Parathyroid adenoma (tissue), 2 donors: ENCODE data around the gene ATXN10.

Experiments used
- H2AFZ ChIP-seq: fragments of 300-600 bp; sonication (generic); one replicate; pipeline ENCODE4 v1.7.0; 2017; ENCODE audit warnings: antibody characterized with exemption, mild to moderate bottlenecking
- H3K27ac ChIP-seq: fragments of 300-600 bp; sonication (generic); one replicate; pipeline ENCODE4 v1.7.0; 2017
- H3K27me3 ChIP-seq: fragments of 300-600 bp; sonication (generic); one replicate; pipeline ENCODE4 v1.7.0; 2017; ENCODE audit warnings: low read length; ENCODE audit not compliant: control insufficient read depth, insufficient read depth
- H3K36me3 ChIP-seq: fragments of 300-600 bp; sonication (generic); one replicate; pipeline ENCODE4 v1.7.0; 2017; ENCODE audit warnings: low read length; ENCODE audit not compliant: control insufficient read depth, insufficient read depth
- H3K4me1 ChIP-seq: fragments of 300-600 bp; sonication (generic); one replicate; pipeline ENCODE4 v1.7.0; 2017; ENCODE audit warnings: control low read depth
- H3K4me2 ChIP-seq: fragments of 300-600 bp; sonication (generic); one replicate; pipeline ENCODE4 v1.7.0; 2017; ENCODE audit warnings: low read length
- H3K4me3 ChIP-seq: fragments of 300-600 bp; sonication (generic); one replicate; pipeline ENCODE4 v1.7.0; 2017; ENCODE audit warnings: low read depth, low read length
- H3K79me2 ChIP-seq: fragments of 300-600 bp; sonication (generic); one replicate; pipeline ENCODE4 v1.7.0; 2017; ENCODE audit warnings: control low read depth
- H3K9ac ChIP-seq: fragments of 300-600 bp; sonication (generic); one replicate; pipeline ENCODE4 v1.7.0; 2017; ENCODE audit warnings: mild to moderate bottlenecking
- H3K9me3 ChIP-seq: fragments of 300-600 bp; sonication (generic); one replicate; pipeline ENCODE4 v1.7.0; 2017; ENCODE audit warnings: low read length; ENCODE audit not compliant: control insufficient read depth
- TF ChIP-seq, protein P1 (sequence below): fragments of 300-600 bp; sonication (generic); IDR thresholded peaks from one replicate; pipeline ENCODE4 v1.7.0; 2017; ENCODE audit warnings: antibody characterized with exemption, mild to moderate bottlenecking
- donor health status: primary hyperparathyroidism.

The ATXN10 gene

DNA sequence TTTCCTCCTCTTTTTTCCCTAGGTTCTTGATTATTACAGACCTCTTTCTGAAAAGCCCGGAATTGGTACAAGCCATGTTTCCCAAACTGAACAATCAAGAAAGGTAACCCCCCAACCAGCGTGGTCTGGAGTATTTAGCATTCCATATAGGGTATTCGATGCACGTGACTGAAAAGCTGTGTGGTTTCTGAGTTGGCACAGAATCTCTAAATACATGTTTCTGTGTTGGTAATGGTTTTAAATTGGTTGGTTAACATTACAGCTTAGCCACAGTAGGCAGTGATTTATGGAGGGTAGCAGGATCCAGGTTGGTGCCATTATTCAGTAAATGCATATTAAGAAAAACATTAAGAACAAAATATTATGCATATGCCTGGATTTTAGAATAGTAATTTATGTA is 46.8 kb downstream of the ATXN10 start:
- TF ChIP-seq, protein P1, sequence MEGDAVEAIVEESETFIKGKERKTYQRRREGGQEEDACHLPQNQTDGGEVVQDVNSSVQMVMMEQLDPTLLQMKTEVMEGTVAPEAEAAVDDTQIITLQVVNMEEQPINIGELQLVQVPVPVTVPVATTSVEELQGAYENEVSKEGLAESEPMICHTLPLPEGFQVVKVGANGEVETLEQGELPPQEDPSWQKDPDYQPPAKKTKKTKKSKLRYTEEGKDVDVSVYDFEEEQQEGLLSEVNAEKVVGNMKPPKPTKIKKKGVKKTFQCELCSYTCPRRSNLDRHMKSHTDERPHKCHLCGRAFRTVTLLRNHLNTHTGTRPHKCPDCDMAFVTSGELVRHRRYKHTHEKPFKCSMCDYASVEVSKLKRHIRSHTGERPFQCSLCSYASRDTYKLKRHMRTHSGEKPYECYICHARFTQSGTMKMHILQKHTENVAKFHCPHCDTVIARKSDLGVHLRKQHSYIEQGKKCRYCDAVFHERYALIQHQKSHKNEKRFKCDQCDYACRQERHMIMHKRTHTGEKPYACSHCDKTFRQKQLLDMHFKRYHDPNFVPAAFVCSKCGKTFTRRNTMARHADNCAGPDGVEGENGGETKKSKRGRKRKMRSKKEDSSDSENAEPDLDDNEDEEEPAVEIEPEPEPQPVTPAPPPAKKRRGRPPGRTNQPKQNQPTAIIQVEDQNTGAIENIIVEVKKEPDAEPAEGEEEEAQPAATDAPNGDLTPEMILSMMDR = no peak
- Histone ChIP-seq H3K4me2 (no peak overlapping the region), H3K27me3 (no peaks in the 10 kb centered on the region), H3K9me3 (no peaks in the 10 kb centered on the region), H3K9ac (no peak overlapping the region), H3K27ac (no peak overlapping the region), H3K4me1 (no peaks in the 10 kb centered on the region), H3K36me3 (no peaks in the 10 kb centered on the region), H3K4me3 (no peak overlapping the region), H3K79me2 (peaks cover 4% of the 10 kb centered on the region), H2AFZ (no peak overlapping the region)

DNA sequence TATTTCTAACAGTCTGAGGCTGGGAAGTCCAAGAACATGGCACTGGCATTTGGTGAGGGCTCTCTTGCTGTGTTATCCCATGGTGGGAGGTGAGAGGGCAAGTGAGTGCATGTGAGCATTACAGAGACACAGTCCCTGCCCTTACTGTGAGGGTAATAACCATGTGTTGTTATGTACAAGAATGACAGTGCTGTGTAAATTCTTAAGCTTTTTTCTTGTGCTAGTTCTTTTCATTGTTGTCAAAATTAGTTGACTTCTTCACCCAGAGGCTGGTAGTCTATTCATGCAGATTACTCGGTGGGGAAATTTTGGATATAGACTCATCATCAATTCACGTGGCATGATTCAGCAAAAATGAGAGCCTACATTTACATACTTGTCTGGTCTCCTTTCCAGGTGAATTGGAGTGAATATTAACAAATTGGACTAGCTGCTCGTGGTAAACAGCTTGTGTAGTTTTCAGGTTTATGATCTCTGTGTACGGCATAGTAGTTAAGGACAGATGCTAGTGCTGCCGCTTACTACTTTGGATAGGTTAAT is 49.3 kb downstream of the ATXN10 start:
- Histone ChIP-seq H3K36me3 (no peaks in the 10 kb centered on the region), H3K9ac (no peak overlapping the region), H3K79me2 (peaks cover 6% of the 10 kb centered on the region), H3K4me1 (no peaks in the 10 kb centered on the region), H3K9me3 (no peaks in the 10 kb centered on the region), H3K4me2 (no peak overlapping the region), H2AFZ (no peak overlapping the region), H3K27me3 (no peaks in the 10 kb centered on the region), H3K4me3 (no peak overlapping the region), H3K27ac (no peak overlapping the region)
- TF ChIP-seq, protein P1 = no peak

DNA sequence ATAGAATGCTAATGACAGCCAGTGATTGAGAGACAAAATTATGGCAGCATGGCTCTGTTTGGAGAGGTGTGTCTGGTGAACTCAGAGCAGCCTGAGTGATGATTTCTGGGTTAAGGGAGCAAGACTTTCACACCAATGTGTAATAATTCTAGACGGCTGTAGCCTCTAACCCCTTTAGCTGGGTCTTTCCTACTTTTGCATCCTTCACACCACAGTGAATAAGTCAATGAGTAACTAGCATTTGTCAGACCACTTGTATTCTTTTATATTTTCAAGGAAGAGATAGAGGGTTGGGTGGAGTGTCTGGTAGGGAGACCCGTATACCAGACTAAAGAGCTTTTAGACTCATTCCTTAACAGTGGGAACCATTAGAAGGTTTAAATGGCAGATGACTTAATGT is 50.4 kb downstream of the ATXN10 start:
- no peak overlapping the region for H3K4me2 ChIP-seq
- no peak overlapping the region for H3K9ac ChIP-seq
- no peak overlapping the region for H3K4me3 ChIP-seq
- H3K4me1 ChIP-seq = no peaks in the 10 kb centered on the region
- no peaks in the 10 kb centered on the region for H3K27me3 ChIP-seq
- H3K27ac ChIP-seq = no peak overlapping the region
- H2AFZ ChIP-seq = no peak overlapping the region
- no peaks in the 10 kb centered on the region for H3K9me3 ChIP-seq
- peaks cover 4% of the 10 kb centered on the region for H3K79me2 ChIP-seq
- no peaks in the 10 kb centered on the region for H3K36me3 ChIP-seq
- TF ChIP-seq, protein P1 = no peak

DNA sequence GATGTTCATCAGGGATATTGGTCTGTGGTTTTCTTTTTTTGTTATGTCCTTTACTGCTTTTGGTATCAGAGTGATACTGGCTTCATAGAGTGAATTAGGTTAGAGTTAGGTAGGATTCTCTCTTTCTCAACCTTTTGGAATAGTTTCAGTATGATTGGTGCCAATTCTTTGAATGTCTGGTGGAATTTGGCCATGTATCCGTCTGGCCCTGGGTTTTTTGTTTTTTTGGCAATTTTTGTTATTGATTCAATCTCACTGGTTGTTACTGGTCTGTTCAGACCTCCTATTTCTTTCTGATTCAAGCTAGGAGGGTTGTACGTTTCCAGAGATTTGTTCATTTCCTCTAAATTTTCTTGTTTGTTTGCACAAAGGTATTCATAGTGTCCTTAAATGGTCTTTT is 54.4 kb downstream of the ATXN10 start:
- H3K79me2 ChIP-seq = peaks cover 6% of the 10 kb centered on the region
- H2AFZ ChIP-seq = no peak overlapping the region
- H3K4me2 ChIP-seq = no peak overlapping the region
- H3K4me1 ChIP-seq = no peaks in the 10 kb centered on the region
- no peaks in the 10 kb centered on the region for H3K27me3 ChIP-seq
- no peaks in the 10 kb centered on the region for H3K36me3 ChIP-seq
- no peak overlapping the region for H3K9ac ChIP-seq
- H3K4me3 ChIP-seq = no peak overlapping the region
- no peak overlapping the region for H3K27ac ChIP-seq
- no peaks in the 10 kb centered on the region for H3K9me3 ChIP-seq
- TF ChIP-seq, protein P1 = no peak

DNA sequence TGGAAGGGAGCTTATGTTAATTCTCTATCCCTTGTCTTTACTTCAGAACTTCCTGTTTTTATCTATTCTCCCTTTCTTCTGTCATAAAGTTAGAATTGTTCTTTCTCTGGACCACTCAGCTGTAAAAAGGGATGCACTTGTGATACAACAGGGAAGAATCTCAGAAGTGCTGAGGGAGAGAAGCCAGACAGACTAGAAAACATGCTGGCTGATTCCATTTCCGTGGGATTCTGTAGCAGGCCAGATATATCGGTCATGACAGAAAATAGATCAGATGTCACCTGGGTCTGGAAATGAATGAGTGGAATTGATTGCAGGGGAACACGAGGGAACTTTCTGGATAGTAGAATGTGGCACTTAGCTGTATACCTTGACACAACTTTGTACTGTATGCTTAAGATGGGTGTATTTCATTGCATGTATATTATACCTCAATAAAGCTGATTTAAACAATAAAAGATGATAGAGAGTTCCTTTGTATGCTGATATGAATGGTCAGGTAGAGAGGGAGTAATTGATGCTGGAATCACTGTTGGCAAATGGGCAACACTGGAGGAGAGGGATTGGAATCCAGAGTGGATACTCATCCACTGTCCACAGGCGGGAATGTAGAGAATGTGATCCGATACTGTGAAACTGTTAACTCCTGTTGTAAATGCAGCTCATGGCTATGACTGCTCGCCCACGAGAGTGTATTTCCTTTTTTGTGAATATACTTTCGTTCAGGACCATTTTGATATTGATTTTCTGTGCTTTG is 59.6 kb downstream of the ATXN10 start:
- no peak overlapping the region for H3K4me2 ChIP-seq
- peaks cover 5% of the 10 kb centered on the region for H3K79me2 ChIP-seq
- TF ChIP-seq, protein P1 = no peak
- no peaks in the 10 kb centered on the region for H3K27me3 ChIP-seq
- H3K4me1 ChIP-seq = no peaks in the 10 kb centered on the region
- no peaks in the 10 kb centered on the region for H3K36me3 ChIP-seq
- no peaks in the 10 kb centered on the region for H3K9me3 ChIP-seq
- no peak overlapping the region for H2AFZ ChIP-seq
- H3K4me3 ChIP-seq = no peak overlapping the region
- no peak overlapping the region for H3K27ac ChIP-seq
- H3K9ac ChIP-seq = no peak overlapping the region
